Putamen (tissue), 1 donor: ENCODE data around the gene CCDC150.
"Not testable (repeated sequence)": the region's sequence is repeated elsewhere in the genome, so short reads cannot be mapped to it uniquely, and the experiment has no call there.

Experiments used
- DNase-seq: peaks from one replicate; pipeline ENCODE4 v3.0.0-alpha.2; 2016; ENCODE audit warnings: low spot score

Gene CCDC150

DNA sequence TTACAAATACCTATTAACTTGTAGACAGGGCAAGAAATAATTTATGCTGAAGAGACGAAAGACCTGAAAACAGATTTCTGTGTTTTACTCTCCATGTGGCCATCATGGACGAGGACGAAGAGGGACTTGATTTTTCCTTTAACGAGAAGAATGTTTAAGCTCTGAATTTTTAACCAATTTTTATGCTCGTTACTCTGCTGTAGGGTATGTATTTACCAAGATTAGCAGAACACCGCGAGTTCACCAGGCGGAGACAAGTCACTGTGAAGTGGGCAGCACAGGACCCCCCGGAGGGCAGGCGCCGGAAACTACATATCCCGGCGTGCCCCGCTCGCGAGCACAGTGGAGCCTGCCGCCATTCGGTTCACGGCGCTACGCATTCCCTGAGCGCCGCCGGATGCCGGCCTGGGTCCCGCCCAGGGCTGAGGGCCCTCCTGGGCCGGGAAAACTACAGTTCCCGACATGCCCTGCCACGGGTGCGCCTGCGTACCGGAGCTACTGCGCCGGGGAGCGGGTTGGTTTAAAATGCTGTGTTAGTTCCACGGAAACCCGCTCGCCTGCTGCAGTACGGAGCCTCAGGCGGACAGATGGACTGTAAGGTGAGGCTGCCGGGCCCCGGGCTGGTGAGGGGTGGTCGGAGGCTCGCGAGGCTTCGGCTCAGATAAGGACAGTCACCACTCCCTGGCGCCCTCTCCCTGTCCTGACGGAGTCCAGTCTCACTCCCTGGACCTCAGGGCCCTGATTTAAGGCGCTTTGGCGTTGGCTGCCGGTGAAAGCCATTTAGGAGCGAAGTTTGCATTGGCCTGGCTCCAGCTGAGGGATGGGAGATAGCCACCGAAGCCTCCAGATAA, at the start of gene CCDC150:
CCDC150 (plus strand) TSS at position 536 of the 851 bp plus-strand sequence; CDS start at position 588, 52 bp downstream.
- peak; percentile 93 for DNase-seq

DNA sequence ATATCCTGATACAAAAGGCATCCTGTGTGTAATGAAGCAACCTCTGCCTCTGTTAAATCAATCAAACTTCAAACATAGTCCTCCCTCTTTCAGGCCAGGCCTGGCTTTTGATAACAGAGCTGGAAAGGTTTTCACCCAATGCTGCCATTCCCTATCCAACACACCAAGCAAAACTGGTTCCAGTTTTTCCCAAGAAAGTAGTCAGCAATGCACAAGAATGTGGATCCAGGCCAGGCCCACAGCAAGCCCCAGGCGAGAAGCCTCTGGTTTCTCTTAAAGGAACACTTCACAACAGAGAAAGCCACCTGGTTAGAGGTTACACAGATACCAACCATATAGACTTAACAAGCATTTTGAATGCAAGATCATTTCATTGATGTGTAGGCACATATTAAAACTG, 49.2 kb upstream of the CCDC150 start:
- no peak for DNase-seq

DNA sequence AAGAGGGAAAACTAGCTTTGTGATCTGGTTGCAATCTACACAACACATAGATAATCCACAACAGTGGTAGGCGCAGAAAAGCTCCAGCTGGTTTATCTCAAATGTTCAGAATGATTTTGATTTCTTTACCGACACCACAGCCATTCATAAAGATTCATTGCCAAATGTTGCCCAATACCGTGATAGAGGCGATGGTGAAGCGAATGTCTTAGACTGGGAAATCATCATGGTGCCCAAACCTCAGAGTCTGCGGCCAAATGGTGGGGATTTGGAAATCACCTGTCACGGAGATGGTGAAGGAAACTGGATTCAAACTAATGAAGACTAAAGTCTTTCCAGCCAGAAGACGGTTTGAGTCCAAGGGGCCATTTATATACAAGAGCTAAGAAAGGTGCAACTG, 48.5 kb upstream of the CCDC150 start:
- DNase-seq = no peak

DNA sequence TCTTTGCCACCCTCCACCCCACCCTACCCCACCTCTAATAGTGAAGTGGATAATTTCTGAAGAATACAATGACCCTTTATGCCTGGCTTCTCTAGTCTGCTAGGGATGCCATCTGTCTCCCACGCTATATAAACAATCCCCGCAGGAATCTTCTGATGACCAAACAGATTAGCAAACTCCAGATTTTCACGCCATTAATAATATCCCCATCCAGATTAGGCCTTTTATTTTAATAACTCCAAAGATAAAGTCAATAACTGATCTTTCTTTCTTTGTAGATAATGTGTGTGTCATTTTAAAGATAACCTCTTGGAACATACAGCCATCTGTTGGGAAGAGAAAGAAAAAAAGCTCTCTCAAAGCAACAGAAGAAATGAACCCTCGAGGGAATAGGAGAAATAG, 47.9 kb upstream of the CCDC150 start:
- peak; percentile 74 for DNase-seq

DNA sequence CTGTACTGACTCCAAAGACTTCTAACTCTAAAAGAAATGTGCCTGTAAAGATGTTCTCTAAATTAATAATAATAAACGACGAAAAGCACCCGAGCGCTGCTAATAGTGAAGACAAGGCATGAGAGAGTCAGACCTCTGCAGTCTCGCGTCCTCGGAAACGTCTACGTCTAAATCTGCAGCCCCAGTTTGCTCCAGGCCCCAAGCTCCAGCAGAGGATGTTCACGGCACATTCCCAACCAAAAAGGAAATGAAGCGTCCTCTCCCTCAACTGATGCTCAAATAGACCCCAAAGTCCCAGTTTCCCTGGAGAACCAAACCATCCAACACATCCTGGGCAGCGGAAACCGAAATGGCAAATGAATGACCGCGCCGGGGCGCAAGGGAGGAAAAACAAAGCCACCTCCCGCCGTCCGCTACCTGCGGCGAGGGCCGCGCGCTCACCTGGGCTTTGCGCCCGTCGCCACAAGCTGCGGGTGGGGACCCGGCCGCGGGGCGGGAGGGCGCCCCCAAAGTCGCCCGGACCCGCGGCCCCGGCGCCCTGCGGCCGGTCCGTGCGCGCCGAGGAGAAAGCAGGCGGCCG, 47.1 kb upstream of the CCDC150 start:
- DNase-seq = peak; percentile 72

DNA sequence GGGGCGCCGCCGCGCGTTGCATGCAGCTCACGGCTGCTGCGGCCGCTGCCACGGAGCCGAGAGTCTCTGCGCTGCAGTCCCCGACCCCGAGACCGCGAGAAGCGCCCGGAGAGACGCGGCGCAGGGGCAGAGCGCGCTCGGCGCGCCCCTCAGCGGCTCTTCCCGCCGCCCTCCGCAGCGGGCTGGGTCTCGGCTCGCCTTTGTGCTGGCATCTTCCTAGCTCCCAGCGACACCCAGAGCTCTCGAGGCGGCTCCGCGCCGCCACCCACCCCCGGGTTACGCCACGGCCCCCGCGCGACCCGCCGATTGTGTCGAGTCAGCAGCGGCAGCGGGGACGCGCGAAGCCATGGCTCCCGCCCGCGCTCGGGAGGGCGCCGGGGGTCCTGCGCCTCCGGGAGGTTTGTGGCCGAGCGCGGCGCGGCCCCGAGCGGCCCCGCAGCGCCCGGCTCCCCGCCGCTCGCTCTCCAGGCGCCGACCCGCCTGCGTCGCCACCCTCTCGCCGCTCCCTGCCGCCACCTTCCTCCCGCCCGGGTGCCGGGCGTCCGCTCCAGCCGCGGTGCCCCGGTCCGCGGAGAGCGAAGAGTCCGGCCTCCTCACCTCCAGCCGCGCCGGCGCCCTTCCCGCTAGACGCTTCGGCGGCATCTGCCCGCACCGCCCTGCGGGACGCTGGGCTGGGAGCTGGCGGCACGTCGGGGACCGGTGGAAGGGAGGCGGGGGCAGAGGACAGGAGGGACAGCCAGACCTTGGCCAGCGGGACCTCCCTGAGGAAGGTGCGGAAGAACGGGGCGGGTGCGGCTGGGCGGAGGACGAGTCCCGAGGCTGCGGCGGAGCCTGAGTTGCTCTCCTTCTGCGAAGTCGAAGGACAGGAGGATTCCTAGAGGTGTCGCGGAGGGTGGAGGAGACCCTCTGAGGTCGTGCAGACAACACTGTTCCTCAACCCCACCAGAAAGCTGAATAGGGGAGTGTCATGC, 46.3 kb upstream of the CCDC150 start, which contains the start of gene HECW2:
HECW2 (minus strand) TSS at position 644 of the 971 bp plus-strand sequence.
- peak; percentile 84 for DNase-seq

DNA sequence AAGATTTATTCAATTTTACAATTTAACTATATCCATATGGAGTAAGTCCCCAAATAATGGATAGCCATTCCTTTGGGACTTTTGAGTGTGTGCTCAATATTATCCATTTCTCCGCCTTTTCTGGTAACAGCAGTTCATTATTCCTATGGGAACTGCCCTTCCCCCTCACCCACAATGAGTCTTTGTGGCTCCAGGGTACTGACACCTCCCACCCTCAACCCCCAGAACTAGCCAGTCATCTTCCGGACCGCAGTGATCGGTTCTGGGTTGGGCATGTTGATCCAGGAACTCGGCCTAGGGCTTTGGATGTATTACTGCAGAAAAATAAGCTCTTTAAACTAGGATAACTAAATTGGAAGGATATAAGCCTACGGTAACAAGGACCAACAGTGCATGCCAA, 45.4 kb upstream of the CCDC150 start:
- DNase-seq = peak; percentile 92

DNA sequence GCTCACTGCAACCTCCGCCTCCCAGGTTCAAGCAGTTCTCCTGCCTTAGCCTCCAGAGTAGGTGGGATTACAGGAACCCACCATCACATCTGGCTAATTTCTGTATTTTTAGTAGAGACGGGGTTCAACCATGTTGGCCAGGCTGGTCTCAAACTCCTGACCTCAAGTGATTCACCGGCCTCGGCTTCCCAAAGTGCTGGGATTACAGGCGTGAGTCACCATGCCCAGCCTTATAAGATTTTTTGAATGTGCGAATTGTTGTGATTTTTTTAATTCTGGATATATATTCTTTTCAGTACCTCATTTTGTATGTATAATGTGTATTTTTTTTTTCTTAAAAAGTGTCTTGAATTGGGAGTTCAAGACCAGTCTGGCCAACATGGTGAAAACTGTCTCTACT, 42.0 kb upstream of the CCDC150 start:
- no peak for DNase-seq

DNA sequence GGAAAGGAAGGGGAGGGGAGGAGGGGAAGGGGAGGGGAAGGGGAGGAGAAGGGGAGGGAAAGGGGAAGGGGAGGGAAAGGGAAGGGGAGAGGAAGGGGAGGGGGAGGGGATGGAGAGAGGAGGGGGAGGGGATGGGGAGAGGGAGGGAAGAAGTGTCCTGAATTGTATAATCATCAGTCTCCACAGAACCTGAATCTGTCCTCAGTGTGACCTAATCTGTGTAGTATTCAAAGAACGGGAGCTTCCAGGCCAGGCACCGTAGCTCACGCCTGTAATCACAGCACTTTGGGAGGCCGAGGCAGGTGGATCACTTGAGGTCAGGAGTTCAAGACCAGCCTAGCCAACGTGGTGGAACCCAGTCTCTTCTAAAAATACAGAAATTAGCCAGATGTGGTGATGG, 41.1 kb upstream of the CCDC150 start:
- DNase-seq = no peak

DNA sequence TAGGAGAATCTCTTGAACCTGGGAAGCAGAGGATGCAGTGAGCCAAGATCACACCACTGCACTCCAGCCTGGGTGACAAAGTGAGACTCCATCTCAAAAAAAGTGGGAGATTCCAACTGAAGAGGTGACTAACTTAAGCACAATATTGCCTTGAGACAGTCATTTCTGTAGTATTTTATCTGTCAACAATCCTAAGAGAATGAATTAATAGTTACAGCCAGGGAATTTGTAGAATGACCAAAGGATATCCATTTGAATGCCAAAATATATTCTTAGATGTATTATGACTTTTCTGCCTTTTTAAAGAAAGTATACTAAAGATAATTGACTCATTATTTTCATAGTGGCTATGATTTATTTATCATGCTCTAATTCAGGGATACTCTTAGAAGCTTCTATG, 40.7 kb upstream of the CCDC150 start:
- no peak for DNase-seq

DNA sequence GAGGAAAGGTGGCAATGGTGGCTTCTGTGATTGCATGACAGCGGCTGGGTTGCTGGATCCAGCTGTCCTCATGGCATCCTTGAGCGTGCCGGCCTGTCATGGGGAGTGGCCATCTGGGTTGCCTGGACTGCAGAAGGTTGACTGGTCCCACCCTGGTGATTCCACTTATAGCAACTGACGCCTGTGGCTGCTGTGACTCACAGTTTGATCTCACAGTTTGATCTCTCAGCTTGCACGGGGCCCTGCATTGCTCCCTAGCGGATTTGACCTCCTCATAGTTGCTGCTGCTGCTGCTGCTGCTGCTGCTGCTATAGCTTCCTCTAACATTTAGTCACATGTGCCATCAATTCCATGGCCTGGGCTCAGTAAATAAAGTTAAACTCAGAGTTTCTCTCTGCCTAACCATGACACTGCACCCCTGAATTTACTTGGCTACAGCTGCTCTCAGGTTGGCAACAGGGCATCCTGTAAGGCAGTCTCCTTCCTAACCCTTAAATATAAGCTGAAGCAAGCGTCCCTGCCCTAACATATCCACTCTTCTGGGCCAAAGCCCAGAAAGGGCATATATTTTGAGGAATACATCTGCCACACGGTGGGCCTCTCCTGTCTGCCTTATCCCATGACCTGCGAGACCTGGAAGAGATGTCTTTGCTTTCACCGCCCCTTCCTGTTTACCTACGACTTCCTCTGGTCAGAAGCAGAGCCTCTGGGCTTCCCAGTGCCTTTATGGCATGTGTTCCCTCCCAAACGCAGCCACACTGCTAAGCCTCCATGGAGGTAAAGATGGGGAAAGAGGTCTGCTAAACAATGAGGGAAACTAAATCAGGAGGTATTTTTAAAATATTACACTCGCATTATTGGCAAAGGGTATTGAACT, 37.8 kb upstream of the CCDC150 start:
- DNase-seq = no peak

DNA sequence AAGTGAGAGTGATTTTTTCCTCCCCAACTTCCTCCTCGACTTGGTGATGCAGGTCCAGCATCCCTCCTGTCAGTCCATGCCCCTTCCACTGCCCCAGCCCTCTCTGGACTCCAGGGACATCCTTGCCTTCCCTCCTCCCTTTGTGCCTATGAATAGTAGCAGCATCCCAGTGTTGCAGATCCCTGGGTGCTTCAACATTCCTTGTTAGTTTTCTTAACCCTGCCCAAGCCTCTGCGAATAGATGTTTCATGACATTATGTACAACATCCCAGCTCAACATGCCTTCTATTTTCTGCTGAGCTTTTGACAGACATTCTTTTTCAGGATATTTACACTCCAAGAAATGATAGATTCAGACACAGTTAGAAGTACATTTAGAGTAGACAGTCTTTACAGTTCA, 35.3 kb upstream of the CCDC150 start:
- DNase-seq = no peak

DNA sequence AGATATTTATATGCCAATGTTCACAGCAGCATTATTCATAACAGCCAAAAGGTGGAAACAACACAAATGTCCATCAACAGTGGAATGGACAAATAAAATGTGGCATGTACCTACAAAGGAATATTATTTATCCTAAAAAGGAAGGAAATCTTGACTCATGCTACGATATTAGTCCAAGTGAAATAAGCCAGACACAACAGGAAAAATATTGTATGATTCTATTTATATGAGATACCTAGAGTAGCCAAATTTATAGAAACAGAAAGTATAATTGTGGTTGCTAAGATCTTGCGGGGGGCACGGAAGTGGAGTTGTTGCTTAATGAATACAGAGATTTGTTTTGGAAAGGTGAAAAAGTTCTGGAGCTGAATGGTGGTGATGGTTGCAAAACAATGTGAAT, 33.0 kb upstream of the CCDC150 start:
- DNase-seq = no peak

DNA sequence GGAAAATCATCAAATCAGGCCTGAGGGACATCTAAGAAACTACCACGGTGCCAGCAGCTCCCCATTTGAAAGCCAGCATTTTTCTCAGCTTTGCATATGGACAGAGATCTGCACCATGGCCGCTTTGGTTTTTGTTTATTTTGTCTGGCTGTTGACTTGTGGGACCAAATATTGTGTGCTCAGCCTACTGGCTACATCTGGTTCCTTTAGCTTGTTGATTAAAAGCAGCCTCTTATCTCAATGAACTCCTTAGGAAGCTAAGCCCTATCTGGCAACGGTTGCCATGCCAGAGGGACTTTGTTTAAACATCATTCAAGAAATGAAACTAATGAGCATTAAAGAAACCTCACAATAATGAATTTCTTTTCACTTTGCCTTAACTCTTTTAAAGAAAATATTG, 32.4 kb upstream of the CCDC150 start:
- DNase-seq = no peak

DNA sequence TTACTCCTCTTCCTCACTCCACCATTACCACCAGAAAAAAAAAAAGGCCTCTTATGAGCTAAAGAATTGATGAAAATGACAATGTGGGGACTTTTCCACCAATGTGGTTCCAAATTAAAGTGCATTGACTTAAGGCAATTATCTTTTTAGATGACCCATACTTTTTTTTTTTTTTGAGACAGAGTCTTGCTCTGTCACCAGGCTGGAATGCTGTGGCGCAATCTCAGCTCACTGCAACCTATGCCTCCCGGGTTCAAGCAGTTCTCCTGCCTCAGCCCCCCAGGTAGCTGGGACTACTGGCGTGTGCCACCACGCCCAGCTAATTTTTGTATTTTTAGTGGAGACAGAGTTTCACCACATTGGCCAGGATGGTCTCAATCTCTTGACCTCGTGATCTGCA, 31.6 kb upstream of the CCDC150 start:
- DNase-seq = not testable (repeated sequence)

DNA sequence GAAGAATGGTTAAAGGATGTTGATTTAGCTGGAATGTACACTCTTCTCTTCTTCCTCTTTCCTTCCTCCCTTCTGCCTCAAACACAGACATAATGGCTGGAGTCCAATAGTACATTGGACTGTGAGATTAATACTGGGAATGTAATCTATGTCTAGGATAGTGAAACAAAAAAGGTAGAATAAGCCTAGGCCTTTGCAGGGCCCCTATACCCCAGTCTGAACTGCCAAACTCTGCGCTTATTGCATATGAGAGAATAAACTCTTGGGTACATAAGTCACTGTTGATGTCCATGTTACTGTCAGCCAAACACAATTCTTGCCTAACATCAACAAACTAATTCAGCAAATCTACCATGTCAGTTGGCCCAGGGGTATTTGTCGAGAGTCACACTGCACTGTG, 29.7 kb upstream of the CCDC150 start:
- no peak for DNase-seq

DNA sequence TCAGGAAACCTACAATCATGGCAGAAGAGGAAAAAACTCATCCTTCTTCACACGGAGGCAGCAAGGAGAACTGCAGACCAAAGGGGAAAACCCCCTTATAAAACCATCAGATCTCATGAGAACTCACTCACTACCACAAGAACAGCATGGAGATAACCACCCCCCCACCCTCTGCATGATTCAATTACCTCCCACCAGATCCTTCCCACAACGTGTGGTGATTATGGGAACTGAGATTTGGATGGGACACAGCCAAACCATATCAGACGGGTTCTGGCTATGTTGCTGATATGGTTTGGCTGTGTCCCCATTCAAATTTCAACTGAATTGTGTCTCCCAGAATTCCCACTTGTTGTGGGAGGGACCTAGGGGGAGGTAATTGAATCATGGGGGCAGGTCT, 28.7 kb upstream of the CCDC150 start:
- DNase-seq = no peak

DNA sequence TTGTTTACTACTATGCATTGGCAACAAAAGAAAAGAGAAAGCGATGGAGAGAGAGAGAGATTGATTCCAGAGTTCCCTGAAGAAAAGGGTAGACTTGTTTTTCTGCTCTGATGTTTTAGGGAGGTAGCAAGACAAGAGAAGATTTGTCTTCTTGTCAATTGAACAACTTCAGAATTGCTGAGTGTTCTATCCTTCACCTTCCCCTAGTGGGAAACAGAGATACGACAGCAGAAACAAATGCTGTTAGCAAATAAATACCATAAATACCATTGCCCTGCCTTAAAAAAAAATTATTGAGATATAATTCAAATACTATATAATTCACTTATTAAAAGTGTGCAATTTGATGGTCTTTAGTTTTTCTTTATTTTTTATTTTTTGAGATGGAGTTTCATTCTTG, 26.2 kb upstream of the CCDC150 start:
- no peak for DNase-seq

DNA sequence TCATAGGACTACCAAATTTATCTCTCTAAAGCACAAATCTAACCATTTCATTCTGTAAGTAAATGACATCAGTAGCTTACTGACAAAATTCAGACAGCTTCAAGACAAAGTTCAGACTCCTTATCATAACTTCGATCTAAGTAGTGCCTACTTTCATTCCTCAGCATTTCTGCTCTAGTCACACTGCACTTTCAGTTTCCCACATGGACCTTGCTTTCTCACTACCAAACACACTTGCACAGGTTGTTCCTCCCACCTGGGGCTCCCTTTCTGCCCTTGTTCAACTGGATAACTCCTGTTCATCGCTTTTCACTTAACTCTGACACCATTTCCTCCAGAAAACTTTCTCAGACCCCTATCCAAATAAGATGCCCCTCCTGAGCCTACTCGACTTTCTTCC, 22.1 kb upstream of the CCDC150 start:
- DNase-seq = no peak

DNA sequence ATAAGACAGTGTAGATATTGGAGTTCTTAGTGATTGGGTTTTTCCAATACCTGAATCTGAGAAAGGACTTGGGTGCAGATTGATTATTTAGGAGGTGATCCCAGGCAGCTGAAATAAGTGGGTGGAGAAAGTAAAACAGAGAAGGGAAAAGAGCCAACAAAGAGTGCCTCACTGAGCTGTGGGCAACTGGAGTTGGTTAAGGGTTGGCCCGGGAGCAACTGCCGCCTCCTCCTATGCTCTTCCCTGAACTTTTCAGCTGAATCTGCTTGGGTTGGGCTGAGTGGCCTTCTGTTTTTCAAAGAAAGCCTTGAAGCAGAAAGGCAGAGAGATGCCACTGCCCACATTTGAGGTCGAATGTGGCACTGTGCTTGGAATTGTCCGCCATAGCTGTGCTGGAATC, 20.9 kb upstream of the CCDC150 start:
- no peak for DNase-seq

DNA sequence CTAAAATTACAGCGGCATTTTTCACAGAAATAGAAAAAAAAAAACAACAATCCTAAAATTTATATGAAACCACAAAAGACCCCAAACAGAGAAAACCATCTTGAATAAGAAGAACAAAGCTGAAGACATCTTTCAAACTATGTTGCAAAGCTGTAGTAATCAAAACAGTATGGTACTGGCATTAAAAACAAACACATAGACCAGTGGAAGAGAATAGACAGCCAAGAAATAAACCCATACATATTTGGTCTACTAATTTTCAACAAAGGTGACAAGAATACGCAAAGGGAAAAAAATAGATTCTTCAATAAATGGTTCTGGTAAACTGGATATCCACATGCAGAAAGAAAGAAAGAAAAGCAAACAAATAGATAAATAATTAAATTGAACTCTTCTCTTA, 9.0 kb upstream of the CCDC150 start:
- no peak for DNase-seq

DNA sequence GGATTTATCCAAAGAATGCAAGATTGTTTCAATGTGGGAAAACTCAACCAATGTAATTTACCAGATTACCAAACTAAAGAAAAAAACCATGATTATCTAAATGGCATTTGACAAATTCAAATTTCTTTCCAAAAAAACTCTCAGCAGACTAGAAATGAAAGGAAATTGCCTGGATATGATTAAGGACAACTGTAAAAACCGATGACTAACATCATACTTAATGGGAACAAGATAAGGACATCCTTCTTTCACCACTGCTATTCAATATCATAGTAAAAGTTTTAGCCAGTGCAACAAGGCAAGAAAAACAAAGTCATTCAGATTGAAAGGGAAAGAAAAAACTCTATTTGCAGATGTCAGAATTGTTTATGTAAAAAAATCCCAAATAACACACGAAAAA, 4.4 kb upstream of the CCDC150 start:
- no peak for DNase-seq
